DMS153 treated with DMSO at 0.1 percent for 48 hours (cell line): ENCODE results near the gene MAML2.
"Not testable (repeated sequence)": the region's sequence is repeated elsewhere in the genome, so short reads cannot be mapped to it uniquely, and the experiment has no call there.

Experiments used
- DNase-seq: peaks from one replicate; lab custom pipeline; 2025; ENCODE audit not compliant: unreplicated experiment; lab: John Stamatoyannopoulos, UW

The MAML2 gene

DNA sequence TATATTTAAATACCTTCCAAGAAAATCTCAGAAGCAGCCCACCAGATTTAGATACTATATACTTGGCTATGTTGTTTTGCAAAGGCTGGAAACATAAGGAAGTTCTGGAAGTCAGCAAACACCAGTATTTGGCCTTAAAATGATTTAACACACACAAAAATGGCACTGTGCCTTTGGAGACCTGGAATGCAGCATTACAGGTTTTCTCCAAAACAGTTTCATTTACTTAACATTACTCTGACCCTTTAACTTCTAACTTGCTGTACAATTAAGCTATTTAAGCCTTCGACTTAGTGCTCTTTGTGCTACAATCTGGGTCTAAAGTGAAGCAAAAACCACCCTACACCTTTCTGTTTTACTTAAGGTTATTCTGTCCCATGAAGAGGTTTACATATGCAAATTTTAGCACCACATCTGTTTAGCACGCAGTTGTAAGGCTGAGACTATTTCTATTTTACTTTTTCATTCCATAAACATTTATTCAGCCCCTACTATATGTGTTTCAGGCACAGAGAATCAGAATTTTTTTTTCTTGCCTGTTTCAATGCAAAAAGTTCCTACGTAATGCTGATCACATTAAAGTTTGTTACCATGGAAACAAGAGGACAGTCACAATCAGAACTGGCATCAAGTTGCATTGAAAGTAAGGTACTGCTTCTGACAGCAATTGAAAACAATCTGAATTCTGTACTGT, 70.3 kb downstream of the MAML2 start:
- DNase-seq: no peak

DNA sequence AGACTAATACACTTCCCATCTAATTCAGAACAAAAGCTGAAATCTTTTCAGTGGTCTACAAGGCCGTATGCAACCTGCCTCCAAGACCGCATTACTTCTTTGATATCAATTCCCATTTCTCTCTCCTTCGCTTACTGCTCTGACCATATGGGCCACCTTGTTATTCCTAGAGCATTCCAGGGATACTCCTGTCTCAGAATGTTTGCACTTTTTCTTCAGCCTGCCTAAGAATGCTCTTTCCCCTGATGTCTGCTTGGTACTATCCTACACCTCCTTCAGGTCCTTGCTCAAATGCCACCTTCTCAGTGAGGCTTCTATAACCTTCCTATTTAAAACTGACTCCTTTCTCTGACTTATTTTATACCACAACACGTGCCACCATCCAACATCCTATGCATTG, 71.2 kb downstream of the MAML2 start:
- no peak for DNase-seq

DNA sequence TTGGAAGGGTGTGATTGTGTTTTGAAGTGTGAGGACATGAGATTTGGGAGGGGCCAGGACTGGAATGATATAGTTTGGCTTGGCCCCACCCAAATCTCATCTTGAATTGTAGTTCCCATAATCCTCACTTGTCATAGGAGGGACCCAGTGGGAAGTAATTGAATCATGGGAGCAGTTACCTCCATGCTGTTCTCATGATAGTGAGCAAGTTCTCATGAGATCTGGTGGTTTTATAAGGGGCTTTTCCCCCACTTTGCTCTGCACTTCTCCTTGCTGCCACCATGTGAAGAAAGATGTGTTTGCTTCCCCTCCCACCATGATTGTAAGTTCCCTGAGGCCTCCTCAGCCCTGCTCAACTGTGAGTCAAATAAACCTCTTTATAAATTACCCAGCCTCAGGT, 71.6 kb downstream of the MAML2 start:
- not testable (repeated sequence) for DNase-seq

DNA sequence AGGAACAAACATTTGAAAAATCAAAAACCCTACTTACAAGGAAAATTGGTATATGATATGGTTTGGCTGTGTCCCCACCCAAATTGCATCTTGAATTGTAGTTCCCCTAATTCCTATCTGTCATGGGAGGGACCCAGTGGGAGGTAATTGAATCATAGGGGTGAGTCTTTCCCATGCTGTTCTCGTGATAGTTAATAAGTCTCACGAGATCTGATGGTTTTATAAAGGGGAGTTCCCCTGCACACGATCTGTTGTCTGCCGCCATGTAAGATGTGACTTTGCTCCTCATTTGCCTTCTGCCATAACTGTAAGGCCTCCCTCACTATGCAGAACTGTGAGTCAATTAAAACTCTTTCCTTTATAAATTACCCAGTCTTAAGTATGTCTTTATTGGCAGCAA, 74.5 kb downstream of the MAML2 start:
- DNase-seq: not testable (repeated sequence)

DNA sequence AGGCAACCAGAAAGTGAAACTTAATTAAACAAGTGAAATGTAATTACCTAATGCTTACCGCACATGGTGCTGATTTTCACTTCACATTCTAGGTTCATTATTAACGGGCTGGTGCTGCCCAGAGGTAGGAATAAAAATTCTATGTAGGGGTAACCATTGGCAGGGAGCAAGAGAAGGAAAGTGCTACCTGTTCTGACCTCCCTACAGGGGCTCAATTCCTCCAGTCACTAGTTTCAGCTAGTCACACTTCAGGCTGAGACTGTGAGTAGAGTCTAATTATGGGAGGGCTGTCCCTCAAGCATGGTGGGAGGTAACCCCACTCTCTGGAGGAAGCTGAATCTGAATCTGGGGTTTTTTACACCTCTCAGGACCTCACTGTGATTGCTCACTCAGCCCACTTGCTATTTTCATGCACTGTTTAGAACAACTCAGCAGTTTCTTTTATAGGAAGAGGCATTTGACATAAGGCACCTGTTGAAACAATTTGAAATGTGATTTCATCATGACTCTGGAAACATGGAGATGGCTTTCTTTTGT, 75.4 kb downstream of the MAML2 start:
- no peak for DNase-seq

DNA sequence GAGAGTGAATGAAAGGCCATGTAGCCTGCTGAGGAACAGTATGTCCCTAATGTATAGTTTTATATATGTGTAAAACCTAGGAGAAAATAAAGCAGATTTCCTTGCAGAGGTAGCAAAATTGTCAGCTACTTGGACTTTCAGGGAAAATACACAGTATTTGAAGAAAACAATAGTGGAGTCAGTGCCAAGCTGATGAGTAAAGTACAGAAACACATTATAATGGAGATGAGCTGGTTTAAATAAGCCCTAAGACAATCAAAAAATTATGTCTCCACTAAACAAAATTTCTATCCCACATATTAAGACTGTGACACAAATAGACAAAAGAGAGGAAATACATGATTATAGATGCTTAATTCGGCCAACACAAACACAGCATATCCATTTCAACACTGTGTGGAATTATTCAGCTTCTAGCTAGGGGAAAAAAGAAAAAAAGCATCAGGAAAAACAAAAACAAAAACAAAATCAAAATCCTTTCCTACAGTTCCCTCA, 75.9 kb downstream of the MAML2 start:
- DNase-seq: no peak

DNA sequence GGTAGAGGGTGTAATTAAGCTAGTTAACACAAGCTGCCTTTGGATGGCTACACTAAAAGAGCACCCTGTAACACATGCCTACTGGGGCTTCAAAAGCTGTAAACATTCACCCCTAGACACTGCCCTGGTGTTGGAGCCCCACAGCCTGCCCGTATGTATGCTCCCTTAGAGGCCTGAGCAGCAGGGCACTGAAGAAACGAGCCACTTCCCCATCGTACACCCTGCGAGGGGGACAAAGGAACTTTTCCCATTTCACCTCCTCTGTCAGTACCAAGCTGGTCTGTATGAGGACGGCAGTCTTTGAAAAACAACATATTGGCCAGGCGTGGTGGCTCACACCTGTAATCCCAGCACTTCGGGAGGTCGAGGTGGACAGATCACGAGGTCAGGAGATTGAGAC, 77.0 kb downstream of the MAML2 start:
- no peak for DNase-seq

DNA sequence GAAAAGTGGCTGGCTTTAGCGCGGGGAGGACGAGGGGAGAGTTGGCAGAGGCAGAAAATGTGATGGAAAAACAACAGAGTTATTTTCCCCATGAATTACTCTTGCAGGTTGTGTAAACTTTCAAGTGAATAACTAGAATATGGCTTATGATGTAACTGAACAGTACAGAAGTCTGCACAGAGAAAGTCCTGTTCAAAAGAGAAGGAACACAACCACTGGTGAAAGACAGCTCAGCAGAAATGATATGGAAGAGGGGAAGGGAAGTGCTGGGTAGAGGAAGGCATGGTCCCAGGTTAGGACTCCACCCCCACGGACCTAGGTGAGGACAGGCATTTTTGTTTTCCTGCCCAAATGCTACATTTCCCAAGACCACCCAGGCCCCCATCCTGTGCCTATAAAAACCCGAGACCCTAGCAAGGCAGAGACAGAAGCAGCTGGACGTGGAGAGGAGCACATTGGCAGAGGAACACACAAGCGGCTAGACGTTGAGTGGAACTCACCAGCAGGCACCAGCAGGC, 77.7 kb downstream of the MAML2 start:
- DNase-seq: no peak

DNA sequence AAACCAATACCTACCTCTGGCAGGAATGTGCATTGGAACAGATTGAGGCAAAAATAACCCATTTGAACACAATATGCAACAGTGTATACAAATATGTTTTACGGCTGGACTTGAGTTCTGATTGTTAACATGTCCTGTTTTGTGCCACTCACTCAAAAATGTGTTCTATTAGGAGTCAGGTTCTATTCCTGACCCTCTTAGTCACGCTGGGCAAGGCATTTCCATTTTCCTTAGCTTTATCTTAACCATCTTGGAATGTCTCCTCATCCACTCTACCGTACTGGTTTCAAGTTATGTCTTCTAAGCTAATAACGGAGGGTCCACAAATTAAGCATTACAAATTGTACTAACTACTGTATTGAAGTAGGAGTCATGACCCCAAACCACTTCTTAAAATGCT, 78.6 kb downstream of the MAML2 start:
- DNase-seq: no peak

DNA sequence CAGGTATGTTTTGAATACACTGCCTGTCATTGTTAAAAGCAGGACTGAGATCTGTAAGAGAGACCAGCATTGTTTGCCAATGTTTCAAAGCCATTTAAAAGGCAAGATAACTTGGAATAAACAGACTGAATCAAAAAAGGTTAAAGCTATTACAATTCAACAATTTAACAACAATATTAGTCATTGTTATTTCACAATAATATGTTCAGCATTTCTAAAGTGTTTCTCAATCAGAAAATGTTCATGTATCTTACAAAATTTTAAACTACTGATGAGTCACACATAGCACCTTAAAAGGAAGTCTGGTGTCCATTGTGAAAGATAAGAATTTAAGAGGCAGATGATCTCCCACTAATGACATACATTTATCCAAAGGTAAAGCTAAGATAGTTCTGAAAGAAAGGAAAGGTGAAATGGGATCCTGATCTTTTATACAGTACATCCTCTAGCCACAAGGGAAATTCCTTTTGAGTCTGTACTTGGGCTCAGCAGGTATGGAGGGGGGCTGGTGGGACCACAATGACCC, 79.7 kb downstream of the MAML2 start:
- no peak for DNase-seq

DNA sequence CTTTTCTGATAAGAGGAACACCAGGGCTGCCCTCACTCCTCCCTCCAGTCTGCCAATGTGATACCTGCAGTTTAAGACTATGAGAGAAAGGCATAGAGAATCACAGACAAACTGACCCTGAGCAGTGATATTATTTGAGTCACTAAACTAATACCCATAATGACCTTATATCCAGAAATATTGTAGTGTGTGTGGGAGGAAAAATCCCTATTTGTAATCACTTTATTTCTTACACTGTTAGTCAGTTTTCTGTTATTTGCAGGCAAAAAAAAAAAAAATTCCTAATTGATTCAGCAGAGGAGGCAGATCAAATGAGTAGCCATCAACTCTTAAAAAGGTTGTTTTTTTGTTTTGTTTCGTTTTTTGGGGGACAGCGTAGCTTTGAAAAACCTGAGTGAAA, 82.5 kb downstream of the MAML2 start:
- no peak for DNase-seq

DNA sequence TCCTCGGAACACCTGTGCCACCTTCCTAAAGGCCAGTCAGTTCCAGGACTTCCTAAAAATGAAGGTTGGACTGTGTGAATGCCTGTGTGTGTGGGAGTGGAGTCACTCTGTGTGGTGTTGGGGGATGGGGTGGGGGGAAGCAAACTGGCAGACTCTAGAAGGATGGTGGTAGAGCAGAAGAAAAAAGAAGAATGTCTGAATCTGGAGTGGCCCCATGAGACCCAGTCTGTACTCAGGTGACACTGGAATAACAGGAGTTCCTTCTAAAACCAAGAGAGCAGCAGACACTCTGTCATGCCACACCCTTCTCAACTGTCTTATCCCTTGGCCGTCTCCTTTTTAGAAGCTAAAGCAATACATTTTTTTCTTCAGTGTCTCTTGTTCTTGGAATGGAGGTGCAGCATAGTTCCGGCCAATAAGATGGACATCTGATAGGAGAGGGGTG, 82.9 kb downstream of the MAML2 start:
- DNase-seq: no peak

DNA sequence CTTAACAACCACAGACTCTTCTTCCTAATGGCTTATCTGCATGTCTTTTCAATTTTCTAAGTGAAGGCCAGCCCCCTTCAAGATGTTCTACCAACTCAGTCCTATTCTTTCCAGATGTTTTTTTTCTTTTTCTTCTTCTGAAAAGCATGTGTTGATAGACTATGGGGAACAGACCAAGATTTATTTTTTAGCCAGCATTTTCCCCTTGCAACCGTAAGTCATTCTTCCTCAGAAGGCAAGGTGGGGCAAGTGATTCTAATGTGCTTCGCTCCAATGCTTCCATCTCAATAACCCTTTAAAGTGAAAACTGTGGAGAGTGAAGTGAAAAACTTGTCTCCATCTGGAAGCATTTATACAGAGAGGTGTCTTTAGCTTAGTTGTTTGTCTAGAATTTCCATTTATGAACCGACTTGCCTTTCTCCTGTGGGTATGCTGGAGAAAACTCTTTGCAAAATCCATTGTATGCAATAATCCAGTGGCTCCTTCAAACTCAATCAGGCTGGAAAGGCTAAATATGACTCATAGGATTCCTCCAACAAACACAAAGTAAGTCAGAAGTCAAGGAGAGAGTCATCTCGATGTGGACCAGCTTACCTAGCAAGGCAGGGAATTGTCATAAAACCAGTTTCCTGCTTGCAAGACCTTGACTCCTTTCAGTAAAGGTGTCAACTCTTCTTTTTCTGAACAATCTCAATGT, 83.7 kb downstream of the MAML2 start:
- no peak for DNase-seq

DNA sequence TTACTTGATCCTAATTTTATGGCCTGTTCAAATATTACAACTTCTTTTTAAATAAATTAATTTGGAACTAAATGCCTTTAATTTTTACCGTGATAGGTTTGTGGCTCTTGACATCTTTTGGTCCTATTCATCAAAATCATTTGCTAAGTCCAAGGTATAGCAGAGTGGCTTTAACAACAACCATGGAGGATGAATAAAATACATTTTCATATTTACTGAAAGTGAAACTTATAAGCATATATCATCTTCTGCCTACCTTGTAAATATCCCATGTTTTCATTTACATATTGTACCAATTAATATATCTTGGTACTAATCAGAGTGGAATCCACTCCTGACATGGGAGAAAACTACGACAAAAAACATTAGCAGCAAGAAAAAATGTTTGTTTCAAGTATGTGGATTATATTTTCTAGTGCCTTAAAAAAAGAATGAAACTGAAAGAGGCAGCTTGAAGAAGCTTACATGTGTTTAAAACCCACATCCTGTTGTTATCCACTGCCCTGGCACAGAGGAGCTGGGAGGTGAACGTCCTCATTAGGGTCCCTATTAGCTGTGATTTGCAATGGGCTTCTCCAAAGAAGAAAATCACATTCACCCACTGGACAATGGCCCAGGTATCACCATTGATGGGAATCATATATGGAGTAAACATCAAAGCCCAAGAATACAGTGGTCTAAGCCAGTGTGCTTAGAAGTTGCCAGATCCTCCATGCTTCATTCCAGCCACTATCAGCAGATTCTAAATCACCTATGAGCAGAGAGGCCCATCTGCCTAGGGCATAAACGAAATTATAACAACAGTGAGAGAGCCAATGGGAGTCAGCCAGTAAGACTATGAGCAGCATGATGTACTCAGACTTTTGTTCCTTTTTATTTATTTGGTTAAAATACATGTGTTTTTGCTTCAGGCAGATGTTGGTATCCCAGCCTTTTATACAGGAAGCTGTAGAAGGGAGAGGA, 84.7 kb downstream of the MAML2 start:
- DNase-seq: no peak

DNA sequence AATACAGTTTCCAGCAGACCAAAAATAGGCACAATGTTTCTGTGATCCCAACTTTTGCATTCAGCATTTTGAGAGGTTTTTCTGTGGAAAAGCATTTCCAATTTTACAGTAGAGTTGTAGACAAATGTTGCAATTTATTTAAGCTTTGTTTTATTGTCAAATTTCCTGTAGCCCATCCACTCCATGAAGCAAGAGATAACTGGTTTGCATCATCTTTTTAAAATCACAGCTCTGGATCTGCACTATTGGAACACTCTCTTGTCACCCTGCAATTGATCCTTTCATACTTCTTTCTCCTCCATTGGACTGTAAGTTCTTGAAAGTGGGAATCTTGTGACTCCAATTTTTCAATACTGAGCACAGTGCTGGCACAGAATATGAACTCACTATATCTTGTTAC, 86.0 kb downstream of the MAML2 start:
- DNase-seq: no peak

DNA sequence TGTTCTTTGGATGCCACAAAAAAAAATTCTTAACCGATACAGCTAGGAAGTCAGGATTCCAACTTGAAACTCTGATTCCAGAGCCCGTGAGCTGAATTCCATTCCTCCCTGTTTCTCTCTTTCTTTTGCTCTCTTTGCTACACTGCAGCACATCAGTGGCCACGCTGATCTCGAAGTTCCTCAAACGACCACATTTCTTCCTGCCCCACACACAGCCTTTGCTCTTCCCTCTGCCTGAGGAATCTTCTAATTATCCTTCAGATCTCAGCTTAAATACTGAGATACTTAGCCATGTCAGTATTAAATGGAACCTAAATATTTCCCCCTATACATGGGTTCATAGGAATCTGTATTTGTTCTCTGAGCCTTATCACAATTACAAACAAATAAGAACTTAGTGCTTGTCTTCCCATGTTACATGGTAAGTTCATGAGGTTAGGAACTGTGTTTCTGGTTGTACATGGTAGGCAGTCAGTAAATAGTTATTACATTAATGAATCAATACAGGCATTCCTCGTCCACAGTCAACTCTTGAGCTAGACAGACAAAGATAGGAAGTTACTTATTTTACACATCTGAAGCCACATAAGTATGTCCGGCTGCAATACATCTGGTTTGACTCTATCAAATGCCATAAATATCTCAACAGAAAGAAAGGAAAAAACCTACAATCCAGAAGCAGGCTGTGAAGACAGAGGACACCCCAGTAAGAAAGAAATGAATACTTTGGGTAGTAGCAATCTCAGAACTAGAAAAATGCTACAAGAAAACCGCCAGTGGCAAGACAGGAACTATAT, 86.6 kb downstream of the MAML2 start:
- DNase-seq: no peak

DNA sequence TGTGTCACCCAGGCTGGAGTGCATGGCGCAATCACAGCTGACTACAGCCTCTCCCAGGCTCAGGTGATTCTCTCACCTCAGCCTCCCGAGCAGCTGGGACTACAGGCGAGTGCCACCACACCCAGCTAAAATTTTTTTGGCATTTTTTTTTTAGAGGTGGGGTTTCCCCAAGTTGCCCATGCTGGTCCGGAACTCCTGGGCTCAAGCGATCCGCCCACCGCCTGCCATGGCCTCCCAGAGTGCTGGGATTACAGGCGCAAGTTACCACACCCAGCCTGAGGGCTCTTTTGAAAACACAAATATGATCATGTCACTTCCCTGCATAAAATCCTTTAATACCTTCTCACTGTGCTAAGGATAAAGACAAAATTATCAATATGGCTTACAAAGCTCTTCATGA, 88.1 kb downstream of the MAML2 start:
- DNase-seq: no peak

DNA sequence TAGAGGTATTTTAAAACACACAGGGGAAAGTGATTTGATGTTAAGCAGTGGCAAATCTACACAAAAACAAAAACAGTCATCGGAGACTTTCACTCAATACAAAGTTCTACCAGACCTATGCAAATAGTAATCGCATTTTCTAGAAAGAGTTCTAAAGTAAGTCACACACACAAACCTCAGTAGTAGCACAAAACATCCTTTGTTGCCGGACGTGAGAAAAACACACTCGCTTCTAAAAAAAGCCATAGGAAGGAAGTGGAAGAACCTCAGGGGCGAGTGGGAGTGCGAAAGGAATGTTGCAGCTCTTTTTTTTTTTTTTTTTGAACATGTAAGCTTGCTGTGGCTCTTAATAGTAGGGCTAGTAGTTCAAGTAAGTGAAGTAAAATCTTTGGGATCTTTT, 88.9 kb downstream of the MAML2 start:
- DNase-seq: no peak

DNA sequence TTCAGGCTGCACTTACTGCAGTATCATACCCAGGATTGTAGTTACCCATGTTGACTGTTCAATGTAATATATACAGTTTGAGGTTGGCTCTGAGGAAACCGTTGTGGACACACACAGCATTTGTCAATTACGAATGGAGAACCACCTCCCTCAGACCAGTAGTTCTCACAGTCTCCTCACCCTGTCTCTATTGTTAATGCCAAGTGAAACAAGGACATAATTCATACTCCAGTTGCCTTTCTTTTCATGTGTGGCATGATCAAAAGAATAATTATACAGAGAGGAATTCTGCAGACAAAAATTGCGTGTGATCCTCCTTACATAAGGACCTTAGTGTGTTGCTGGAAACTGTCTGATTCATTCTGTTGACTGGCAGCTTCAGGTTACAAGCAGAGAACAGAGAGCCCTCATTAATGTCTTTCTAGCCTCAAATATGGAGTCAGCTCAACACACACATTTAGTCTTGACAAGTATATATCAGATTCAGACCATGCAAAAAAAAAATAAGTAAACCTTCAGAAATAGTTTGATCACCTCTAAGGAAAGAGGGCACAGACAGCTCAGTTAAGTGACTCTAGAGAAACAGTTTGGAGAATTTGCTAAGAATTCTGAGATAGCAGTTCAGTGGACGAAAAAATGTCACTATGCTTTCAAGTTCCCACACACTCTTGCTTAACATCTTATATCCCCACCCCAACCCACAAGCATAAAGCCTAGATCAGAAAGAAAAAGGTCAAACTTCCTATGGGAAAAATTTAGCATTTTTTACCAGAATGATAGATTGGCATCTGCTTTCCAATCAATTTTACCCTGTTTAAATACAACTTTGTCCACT, 96.1 kb downstream of the MAML2 start:
- peak; percentile 58 for DNase-seq
